NCI-H345 treated with DMSO at 0.1 percent for 48 hours (cell line): Measurements from ENCODE around the gene OTOG.

Experiments
- DNase-seq: peaks from one replicate; lab custom pipeline; 2025; ENCODE audit not compliant: unreplicated experiment; lab: John Stamatoyannopoulos, UW

Gene OTOG

DNA sequence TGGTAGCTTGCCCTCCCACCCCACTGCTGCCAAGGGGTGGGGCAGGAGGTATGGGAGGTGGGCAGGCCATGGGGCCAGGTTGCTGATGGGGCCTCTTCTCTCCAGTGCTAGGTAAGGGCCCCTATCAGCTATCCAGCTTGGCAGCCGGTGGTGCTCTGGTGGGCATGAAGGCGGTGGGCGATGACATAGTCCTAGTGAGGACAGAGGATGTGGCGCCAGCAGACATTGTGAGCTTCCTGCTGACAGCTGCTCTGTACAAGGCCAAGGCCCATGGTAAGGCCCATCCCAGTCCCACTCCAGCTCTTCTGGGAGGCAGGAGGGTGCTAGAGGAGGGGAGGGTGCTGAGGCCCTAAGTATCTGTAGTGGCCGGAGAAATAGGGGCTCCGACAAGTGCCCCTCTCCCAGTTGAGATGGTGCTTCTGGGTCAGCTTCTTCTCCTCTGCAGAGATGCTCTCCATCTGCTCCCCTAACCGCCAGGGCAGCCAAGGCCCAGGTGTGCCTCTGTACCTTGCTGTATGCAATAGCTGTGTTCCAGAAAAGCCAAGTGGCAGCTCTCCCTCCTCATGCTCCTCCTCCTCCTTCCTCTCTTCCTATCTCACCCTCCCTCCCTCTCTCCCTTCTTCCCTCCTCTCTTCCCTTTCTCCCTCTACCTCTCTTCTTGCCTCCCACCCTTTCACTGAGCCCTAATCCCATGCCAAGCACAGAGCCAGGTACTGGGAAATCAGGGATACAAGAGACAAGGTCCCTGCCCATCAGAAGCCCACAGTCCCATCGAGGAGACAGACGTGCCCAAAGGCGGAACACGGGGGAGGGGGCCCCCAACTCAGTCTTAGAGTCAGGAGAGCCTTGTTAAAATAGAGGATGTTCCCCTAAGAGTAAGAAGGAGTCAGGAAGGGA lies 55.3 kb downstream of the OTOG start:
- DNase-seq, result no peak

DNA sequence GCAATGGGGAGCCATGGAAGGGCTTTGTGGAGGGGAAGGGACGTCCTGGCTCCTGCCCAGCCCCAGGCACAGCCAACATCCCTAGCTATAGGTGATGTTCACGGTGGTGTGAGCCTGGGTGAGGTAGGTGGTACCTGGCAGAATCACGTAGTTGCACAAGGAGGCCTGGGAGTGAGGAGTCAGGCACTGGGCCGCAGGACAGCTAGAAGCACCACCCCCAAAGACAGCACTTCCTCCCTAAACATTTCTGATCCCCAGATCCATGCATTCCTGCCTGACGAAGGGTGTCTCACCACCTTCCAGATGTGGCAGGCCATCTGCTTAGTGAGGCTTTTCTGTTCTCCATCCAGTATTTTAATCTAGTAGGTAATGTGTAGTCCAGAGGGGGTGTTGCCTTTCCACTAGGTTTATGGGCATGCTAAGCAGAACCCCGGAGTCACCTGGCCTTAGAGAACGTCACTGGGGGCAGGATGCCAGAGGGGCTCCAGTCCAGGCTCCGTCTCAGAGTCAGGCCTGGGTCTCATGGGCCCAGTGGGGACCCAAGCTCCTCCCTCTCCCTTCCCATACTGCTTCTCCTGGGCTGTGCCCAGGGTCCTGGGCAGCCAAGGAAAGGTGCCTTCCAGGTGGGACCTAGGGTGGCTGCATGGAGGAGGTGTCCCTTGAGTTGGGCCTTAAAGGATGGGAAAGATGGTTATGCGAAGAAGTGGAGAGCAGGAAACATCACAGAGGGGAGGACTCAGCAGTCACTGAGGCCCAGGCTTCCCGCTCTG lies 56.2 kb downstream of the OTOG start:
- no peak for DNase-seq

DNA sequence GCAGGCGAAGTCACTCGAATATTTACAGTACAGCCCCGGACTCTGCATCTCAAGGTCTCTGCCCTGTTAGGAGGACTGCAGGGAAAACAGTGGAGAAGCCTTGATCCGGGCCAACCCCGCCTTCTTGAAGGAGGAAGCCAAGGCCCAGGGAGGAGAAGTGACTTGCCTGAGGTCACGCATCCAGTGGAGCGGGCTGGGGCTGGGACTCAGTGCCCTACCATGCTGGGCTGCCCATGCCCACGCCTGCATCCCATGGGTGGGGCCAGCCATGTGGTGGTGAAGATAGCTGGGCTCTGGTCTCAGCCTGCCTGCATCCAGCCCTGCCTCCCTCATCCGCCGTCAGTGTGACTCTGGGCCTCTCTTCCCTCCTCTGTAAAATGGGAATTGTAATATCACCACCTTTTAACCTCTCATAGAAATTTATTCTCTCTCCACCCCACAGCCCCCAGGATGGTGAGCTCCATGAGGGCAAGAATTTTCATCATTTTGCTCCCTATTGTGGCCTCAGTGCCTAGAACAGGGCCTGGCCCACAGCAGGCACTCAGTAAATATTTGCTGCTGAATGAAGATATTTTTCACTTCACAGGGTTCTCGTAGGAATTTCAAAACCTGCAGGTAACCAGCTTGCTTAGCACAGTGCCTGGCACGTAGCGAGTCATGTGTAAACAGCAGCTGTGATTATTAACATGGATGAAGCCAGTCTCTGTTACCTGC lies 57.3 kb downstream of the OTOG start:
- no peak for DNase-seq

GRCh38 chr11:17604915-17605233 lies 57.8 kb downstream of the OTOG start:
- DNase-seq, result no peak

DNA sequence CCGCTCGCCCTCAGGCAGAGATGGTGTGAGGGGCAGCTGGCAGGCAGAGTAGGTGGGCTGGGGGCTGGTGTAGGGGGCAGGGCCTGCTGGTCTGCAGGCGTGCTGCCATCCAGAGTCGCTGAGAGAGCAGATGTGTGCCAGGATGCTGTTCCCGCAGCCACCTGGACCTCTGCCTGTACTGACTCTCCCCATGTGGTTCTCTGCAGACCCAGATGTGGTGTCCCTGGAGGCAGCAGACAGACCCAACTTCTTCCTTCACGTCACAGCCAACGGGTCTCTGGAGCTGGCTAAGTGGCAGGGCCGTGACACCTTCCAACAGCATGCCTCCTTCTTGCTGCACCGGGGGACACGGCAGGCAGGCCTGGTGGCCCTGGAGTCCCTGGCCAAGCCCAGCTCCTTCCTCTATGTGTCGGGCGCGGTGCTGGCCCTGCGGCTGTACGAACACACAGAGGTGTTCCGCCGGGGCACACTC lies 58.6 kb downstream of the OTOG start:
- DNase-seq, result no peak

GRCh38 chr11:17606233-17607082 lies 59.4 kb downstream of the OTOG start:
- DNase-seq, result no peak

GRCh38 chr11:17607083-17607429 lies 60.0 kb downstream of the OTOG start:
- no peak for DNase-seq

DNA sequence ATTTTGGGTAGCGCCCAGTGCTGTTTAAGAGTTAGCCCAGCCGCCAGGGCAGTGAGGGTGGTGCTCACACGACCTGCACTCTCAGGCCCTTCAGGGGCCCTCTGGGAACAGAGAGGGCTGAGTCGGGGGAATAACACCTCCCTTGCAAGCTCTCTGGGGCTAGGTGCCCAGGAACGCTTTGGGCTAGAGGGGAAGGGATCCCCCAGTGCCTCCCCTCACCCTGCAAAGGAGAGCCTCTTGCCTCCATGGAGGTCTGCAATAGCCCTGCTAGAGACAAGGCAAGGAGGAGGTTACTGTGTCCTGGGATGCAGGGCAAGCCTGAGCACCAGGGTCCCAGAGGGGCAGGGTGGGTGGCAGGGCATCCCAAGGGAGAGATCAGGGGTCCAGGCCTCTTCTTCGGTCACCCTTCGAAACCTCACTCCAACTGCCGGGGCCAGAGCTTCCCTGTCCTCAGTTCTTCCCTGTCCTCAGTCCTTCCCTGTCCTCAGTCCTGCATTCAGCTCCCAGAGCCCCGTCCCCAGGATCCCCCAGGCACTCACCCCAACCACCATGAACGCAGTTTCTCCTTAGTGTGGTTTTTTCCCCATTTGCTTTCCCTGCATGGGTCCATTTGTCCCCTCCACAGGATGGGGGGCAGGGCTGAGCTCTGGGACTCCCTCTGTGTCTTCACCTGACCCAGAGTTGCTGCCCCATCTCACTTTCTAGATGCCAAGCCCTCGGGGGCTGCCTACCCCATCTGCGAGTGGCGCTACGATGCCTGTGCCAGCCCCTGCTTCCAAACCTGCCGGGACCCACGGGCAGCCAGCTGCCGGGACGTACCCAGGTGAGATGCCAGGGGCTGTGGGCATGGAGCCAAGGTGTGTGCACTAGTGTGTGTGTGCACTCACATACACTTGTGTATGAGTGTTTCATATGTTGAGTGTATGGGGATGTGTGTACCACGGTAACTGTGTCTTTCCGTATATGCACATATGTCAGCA lies 60.8 kb downstream of the OTOG start:
- no peak for DNase-seq

DNA sequence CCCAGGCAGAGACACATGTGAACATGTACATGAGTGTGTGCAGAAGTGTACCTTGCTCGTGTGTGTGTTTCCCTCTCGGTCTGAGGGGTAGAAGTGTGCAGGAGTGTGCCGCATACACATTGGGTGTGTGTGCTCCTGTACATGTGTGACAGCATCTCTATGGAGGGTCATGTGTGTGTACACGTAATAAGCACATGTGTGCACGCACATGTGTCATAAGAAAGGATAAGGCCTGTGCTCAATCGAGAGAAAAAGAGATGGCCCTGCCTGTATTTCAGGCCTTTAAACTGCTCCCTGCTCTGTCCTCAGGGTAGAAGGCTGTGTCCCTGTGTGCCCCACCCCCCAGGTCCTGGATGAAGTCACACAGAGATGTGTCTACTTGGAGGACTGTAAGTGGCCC lies 61.8 kb downstream of the OTOG start:
- DNase-seq, result no peak

DNA sequence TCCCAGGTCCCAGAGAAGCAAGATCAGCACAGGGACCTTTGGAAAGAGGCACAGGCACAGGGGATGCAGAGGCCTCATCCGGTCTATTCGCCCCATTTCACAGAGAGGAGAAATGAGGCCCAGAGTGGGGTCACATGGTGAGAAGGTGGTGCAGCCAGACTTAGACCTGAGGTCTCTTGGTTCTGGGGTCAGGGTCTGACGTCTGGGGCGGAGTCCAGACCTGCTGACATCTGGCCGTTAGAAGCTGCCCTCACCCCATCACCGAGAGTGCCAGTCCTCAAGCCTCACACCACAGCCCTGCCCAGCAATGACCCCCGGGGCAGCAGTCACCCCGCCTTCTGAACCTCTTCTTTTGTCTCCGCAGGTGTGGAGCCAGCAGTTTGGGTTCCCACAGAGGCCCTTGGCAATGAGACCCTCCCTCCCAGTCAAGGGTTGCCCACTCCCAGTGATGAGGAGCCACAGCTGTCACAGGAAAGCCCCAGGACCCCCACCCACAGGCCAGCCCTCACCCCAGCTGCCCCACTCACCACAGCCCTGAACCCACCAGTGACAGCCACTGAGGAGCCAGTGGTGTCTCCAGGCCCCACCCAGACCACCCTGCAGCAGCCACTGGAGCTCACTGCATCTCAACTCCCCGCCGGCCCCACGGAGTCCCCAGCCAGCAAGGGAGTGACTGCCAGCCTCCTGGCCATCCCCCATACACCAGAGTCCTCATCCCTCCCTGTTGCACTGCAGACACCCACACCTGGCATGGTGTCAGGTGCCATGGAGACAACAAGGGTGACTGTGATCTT lies 62.4 kb downstream of the OTOG start:
- no peak for DNase-seq

GRCh38 chr11:17610085-17610894 lies 63.2 kb downstream of the OTOG start:
- DNase-seq, result no peak

DNA sequence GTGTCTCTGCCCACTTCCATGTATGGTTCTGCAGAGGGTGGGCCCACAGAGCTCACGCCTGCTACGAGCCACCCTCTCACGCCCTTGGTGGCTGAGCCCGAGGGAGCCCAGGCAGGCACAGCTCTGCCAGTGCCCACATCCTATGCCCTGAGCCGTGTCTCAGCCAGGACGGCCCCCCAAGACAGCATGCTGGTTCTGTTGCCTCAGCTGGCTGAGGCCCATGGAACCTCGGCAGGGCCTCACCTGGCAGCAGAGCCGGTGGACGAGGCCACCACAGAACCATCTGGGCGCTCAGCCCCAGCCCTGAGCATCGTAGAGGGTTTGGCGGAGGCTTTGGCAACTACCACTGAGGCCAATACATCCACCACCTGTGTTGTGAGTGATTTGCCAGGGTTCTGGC lies 64.0 kb downstream of the OTOG start:
- DNase-seq, result no peak

GRCh38 chr11:17611503-17612220 lies 64.6 kb downstream of the OTOG start:
- no peak for DNase-seq

- DNase-seq, result no peak
These were observed 65.4 kb downstream of the OTOG start for GRCh38 chr11:17612221-17613188.

DNA sequence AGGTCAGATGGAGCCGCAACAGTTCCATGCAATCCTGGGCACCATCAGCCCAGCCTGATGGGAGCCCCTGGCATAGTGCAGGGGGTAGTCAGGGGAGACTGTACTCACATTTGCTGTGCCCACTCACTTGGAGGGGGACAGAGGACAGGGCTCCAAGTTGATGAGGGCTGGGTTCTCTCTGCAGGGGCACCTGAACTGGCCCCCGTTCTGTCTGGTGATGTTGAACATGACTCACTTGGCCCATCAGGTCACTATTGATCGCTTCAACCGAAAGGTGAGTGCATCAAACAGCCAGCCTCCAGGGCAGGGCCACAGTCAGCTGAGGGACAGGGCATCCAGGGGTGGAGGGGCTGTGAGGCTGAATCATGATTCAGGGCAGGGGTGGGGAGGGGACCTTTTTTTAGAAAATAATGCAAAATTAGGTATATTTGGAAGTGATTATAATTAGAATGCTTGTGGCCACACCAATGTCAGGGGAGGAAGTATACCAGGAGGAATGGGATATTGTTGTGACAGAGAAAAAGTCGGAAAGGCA lies 66.4 kb downstream of the OTOG start:
- DNase-seq, result no peak

DNA sequence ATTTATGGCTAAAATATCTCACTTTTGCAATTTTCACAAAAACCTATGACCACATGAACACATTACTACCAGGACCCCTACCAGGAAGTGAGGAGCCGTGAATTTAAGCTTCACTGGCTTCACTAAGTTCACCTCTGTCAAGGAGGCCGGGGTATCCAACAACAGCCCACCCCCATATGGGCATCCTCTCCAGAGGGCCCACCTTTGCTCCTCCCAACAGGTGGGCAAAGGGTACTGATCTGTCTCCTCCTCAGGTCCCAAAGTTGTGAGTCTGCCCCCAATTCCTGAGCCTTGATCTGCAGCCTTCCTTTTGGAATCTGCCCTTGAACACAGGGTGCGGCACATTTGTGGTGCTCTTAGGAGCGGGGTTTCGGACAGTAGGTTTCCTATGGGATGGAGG lies 66.9 kb downstream of the OTOG start:
- DNase-seq, result no peak
